HepG2 (cell line): ENCODE results near the gene PRSS21. TPM values are rescaled to one million over a fixed set of nuclear protein-coding genes. Genes with fewer than 3 reads are reported as not detected.

Source experiments
- ATAC-seq: fragments of 200-7000 bp; cut with Tn5 transposase; 3 replicates; pipeline ENCODE4 v1.9.1; 2020; ENCODE audit warnings: mild to moderate bottlenecking, moderate library complexity
- BruUV-seq: library from RNA; stranded (reverse); fragments of 400-500 nt; replicated peaks from 2 replicates; lab custom pipeline; 2021; lab: Mats Ljungman, UMichigan
- CTCF ChIA-PET: fragments of 300-600 bp; formaldehyde crosslinking; extraction: SDS; loops from one replicate; lab custom pipeline; 2021; ENCODE audit warnings: low total read pairs, inconsistent platforms, low intra/inter-chr PET ratio; lab: Yijun Ruan, JAX
- POLR2A ChIA-PET: fragments of 350-600 bp; sonication (Branson Sonifier 250); formaldehyde crosslinking; loops from one replicate; lab custom pipeline; 2020; ENCODE audit warnings: antibody characterized with exemption, inconsistent platforms; lab: Yijun Ruan, JAX
- DNase-seq: peaks from one replicate; pipeline ENCODE4 v3.0.0-alpha.2; 2015; ENCODE audit warnings: low spot score
- FAIRE-seq: peaks from 3 replicates; lab custom pipeline; 2011; peaks lifted over from hg19 to GRCh38; lab: Jason Lieb, UNC
- H2AFZ ChIP-seq: one replicate; pipeline ENCODE4 v1.6.1; 2011; ENCODE audit warnings: low read length, inconsistent platforms
- H3K27ac ChIP-seq: fragments of 300-600 bp; 3 replicates; pipeline ENCODE4 v1.8.0; 2011; ENCODE audit warnings: mixed run types, mild to moderate bottlenecking, mixed read lengths, low read length, inconsistent platforms; ENCODE audit not compliant: insufficient read depth; ENCODE audit errors: extremely low read length
- H3K27me3 ChIP-seq, 2 experiments: fragments of 200-600 bp in 1 of 2; 2 replicates in 1 of 2; 3 replicates in 1 of 2; pipeline versions ENCODE4 v1.6.0 to v1.8.0; 2011; ENCODE audit warnings: low read length in 2 of 2, mild to moderate bottlenecking in 2 of 2, moderate library complexity in 2 of 2, inconsistent platforms in 1 of 2; ENCODE audit not compliant: insufficient read depth in 2 of 2, control insufficient read depth in 1 of 2
- H3K36me3 ChIP-seq, 2 experiments: fragments of 200-600 bp in 1 of 2; replicated peaks in 1 of 2; 2 replicates in 1 of 2; 3 replicates in 1 of 2; pipeline versions ENCODE4 v1.5.1 to v1.8.0; 2011; ENCODE audit warnings: low read length in 2 of 2, inconsistent platforms in 1 of 2; ENCODE audit not compliant: insufficient read depth in 2 of 2, control insufficient read depth in 1 of 2
- H3K4me1 ChIP-seq: 2 replicates; pipeline ENCODE4 v1.5.1; 2012; ENCODE audit warnings: low read length, inconsistent platforms; ENCODE audit not compliant: insufficient read depth
- H3K4me2 ChIP-seq: 2 replicates; pipeline ENCODE4 v1.6.0; 2011; ENCODE audit warnings: low read depth, low read length, inconsistent platforms
- H3K4me3 ChIP-seq, 3 experiments: fragments of 200-600 bp in 1 of 3; sonication (generic), shearing (Covaris generic) in 1 of 3; replicated peaks in 1 of 3; 2 replicates each; pipeline ENCODE4 v1.5.1; 2011 to 2016; ENCODE audit warnings: low read length in 3 of 3, inconsistent platforms in 2 of 3, low read depth in 2 of 3, mild to moderate bottlenecking in 2 of 3, control low read depth in 1 of 3, mixed read lengths in 1 of 3; ENCODE audit not compliant: insufficient read depth in 1 of 3
- H3K79me2 ChIP-seq: one replicate; pipeline ENCODE4 v1.6.1; 2011; ENCODE audit warnings: low read length, inconsistent platforms; ENCODE audit not compliant: insufficient read depth
- H3K9ac ChIP-seq: 2 replicates; pipeline ENCODE4 v1.6.0; 2011; ENCODE audit warnings: mild to moderate bottlenecking, low read depth, low read length, inconsistent platforms; ENCODE audit not compliant: insufficient read depth
- H3K9me3 ChIP-seq: 2 replicates; pipeline ENCODE4 v1.5.1; 2012; ENCODE audit warnings: mild to moderate bottlenecking, low read length
- H4K20me1 ChIP-seq: 2 replicates; pipeline ENCODE4 v1.6.0; 2011; ENCODE audit warnings: inconsistent platforms, mild to moderate bottlenecking, low read length, moderate library complexity; ENCODE audit not compliant: insufficient read depth
- ARID5B ChIP-seq: IDR thresholded peaks from 2 replicates; pipeline ENCODE4 v1.4.0; 2020; ENCODE audit warnings: mild to moderate bottlenecking, missing genetic modification reagents
- CENPX ChIP-seq: sonication (generic); formaldehyde crosslinking; IDR thresholded peaks from 2 replicates; pipeline ENCODE4 v1.9.0; 2021; ENCODE audit warnings: mild to moderate bottlenecking, missing genetic modification reagents, moderate library complexity
- FOXP1 ChIP-seq, 2 experiments: fragments of 450-650 bp in 1 of 2; IDR thresholded peaks; 2 replicates each; pipeline ENCODE4 v1.6.1; 2017 to 2018; ENCODE audit warnings: antibody characterized with exemption in 1 of 2
- GABPA ChIP-seq, 2 experiments: IDR thresholded peaks; 2 replicates each; pipeline ENCODE4 v1.6.1; 2011 to 2016; ENCODE audit warnings: low read depth in 2 of 2, low read length in 1 of 2, missing biosample characterization in 1 of 2, missing genetic modification characterization in 1 of 2
- HNRNPLL ChIP-seq: fragments of 200-400 bp; formaldehyde crosslinking; IDR thresholded peaks from 2 replicates; pipeline ENCODE4 v1.6.1; 2017; ENCODE audit warnings: mild to moderate bottlenecking, low read depth, low read length; ENCODE audit not compliant: poor library complexity, severe bottlenecking
- ISX ChIP-seq: sonication (generic); formaldehyde crosslinking; conservative IDR thresholded peaks from 2 replicates; pipeline ENCODE4 v1.5.0; 2020; ENCODE audit warnings: missing genetic modification reagents
- KDM4B ChIP-seq: sonication (generic); formaldehyde crosslinking; IDR thresholded peaks from 2 replicates; pipeline ENCODE4 v1.4.0; 2020; ENCODE audit warnings: missing genetic modification reagents
- PITX1 ChIP-seq: sonication (generic); formaldehyde crosslinking; IDR thresholded peaks from 2 replicates; pipeline ENCODE4 v1.5.1; 2020; ENCODE audit warnings: mild to moderate bottlenecking, missing genetic modification reagents
- TCF7 ChIP-seq: sonication (generic); IDR thresholded peaks from 2 replicates; pipeline ENCODE4 v1.6.1; 2016; ENCODE audit warnings: antibody characterized with exemption, low read depth
- THAP11 ChIP-seq: IDR thresholded peaks from 2 replicates; pipeline ENCODE4 v1.6.1; 2016; ENCODE audit warnings: missing biosample characterization, missing genetic modification reagents
- U2AF2 ChIP-seq: fragments of 200-400 bp; formaldehyde crosslinking; IDR thresholded peaks from 2 replicates; pipeline ENCODE4 v1.6.1; 2017; ENCODE audit warnings: low read depth, mild to moderate bottlenecking, low read length
- ZEB1 ChIP-seq: IDR thresholded peaks from 2 replicates; pipeline ENCODE4 v1.6.1; 2012; ENCODE audit warnings: mild to moderate bottlenecking, low read depth, inconsistent platforms; ENCODE audit not compliant: insufficient replicate concordance
- ZNF264 ChIP-seq: sonication (generic); formaldehyde crosslinking; IDR thresholded peaks from 2 replicates; pipeline ENCODE4 v1.4.0; 2020; ENCODE audit warnings: missing genetic modification reagents
- ZNF44 ChIP-seq: sonication (generic); formaldehyde crosslinking; IDR thresholded peaks from 2 replicates; pipeline ENCODE4 v1.5.1; 2020; ENCODE audit warnings: mild to moderate bottlenecking, missing genetic modification reagents
- ZNF577 ChIP-seq: sonication (generic); formaldehyde crosslinking; IDR thresholded peaks from 2 replicates; pipeline ENCODE4 v1.4.0; 2020; ENCODE audit warnings: mild to moderate bottlenecking, low read depth, missing genetic modification reagents, borderline replicate concordance
- WGBS: methylation state at CpG from one replicate; pipeline ENCODE4 v1.1.6; 2017; ENCODE audit warnings: low lambda C conversion rate; 5-methylcytosine and 5-hydroxymethylcytosine counted together
- in situ Hi-C: cut with HindIII; loops from 2 replicates; pipeline ENCODE4 v1.10.0; 2017; ENCODE audit warnings: low pct_unique_long_range_greater_than_20kb; ENCODE audit not compliant: extremely low pct_ligation_motif_present
- intact Hi-C: fragments of 100-400 bp; cut with micrococcal nuclease; formaldehyde crosslinking; loops from one replicate; pipeline ENCODE4 v1.10.0; 2022; ENCODE audit not compliant: unreplicated experiment
- polyA plus RNA-seq, 8 experiments: library from polyadenylated mRNA; depleted of rRNA in 3 of 8; stranded (reverse) in 7 of 8; unstranded in 1 of 8; fragments of >200 nt; fragmentation: Illumina TruSeq in 4 of 8; extraction: Trizol in 4 of 8; gene quantifications; 2 replicates each; pipeline versions ENCODE4 v1.2.1 to v1.2.3, GENCODE V29; 2011 to 2016; ENCODE audit warnings: low read depth in 4 of 8, missing spikeins in 1 of 8, mixed read lengths in 1 of 8; ENCODE audit not compliant: insufficient read depth in 1 of 8
- total RNA-seq, 5 experiments: library from RNA; depleted of rRNA; stranded (reverse); fragments of >200 nt; fragmentation: Illumina TruSeq; extraction: Trizol; gene quantifications; 2 replicates each; pipeline ENCODE4 v1.2.3, GENCODE V29; 2016; ENCODE audit warnings: low read depth in 1 of 5

The PRSS21 gene
- total and polyA plus RNA-seq, 2 of the 13 experiments (the other 11 are each of a cell fraction or from before 2014, with no cell fraction given): not detected

GRCh38 chr16:2813771-2814221 lies 3.2 kb upstream of the PRSS21 start:
- FAIRE-seq: no peak
- Histone ChIP-seq H3K79me2 (no peaks in the 10 kb centered on the region), H3K9me3 (no peaks in the 10 kb centered on the region), H3K36me3 (no peaks in the 10 kb centered on the region), H3K9ac (no peak overlapping the region), H3K4me1 (peaks cover 19% of the 10 kb centered on the region), H3K4me2 (no peak overlapping the region), H3K27me3 (peaks cover 8 to 51% of the 10 kb centered on the region in 2 experiments), H3K27ac (no peak overlapping the region), H2AFZ (no peak overlapping the region), H3K4me3 (no peak overlapping the region), H4K20me1 (no peaks in the 10 kb centered on the region)
- intact Hi-C loops (no loop called here), in situ Hi-C loops (no loop called here)
- ChIA-PET POLR2A (no interaction called here), CTCF (no interaction called here)
- no peak for TF ChIP-seq ZNF577
- TF ChIP-seq TCF7: no peak
- no peak for TF ChIP-seq ZEB1
- no peak for TF ChIP-seq ISX
- TF ChIP-seq HNRNPLL: no peak
- no peak for TF ChIP-seq PITX1 (CRISPR knock-in tag)
- no peak for TF ChIP-seq ZNF44 (CRISPR knock-in tag)
- TF ChIP-seq ARID5B (CRISPR knock-in tag): no peak
- no peak for TF ChIP-seq FOXP1 (IDR thresholded peaks at IDR 0.05)
- no peak for TF ChIP-seq FOXP1 (CRISPR knock-in tag; IDR thresholded peaks at IDR 0.05)
- no peak for TF ChIP-seq U2AF2
- TF ChIP-seq CENPX (CRISPR knock-in tag): no peak
- TF ChIP-seq GABPA (IDR thresholded peaks at IDR 0.05; ENCODE audit: low read depth, low read length): no peak
- no peak for TF ChIP-seq GABPA (CRISPR knock-in tag; IDR thresholded peaks at IDR 0.05; ENCODE audit: low read depth)
- TF ChIP-seq KDM4B (CRISPR knock-in tag): no peak
- TF ChIP-seq ZNF264: no peak
- TF ChIP-seq THAP11 (CRISPR knock-in tag): no peak
- ATAC-seq: no peak
- no peak for DNase-seq
- WGBS: 48% methylated on average over 6 of the region's 7 CpGs
- BruUV-seq: no TSS peak
